ENCODE data around the gene TREM2. TPM values are rescaled to one million over a fixed set of nuclear protein-coding genes. Genes with fewer than 3 reads are reported as not detected.

TREM2 gene
- total and polyA plus RNA-seq, 2 of the 8 experiments (the other 6 are each of a cell fraction or from before 2014, with no cell fraction given) = 0.20 TPM; not detected in 1

- DNase-seq (ENCODE audit: low read depth in 1 of 2, low spot score in 2 of 2) (no peak), FAIRE-seq (no peak)
- Histone ChIP-seq H3K23ac (ENCODE audit: insufficient read length) (no peak overlapping the region), H3K79me1 (ENCODE audit: low read depth, low read length) (no peaks in the 10 kb centered on the region), H3K9me3 (ENCODE audit: insufficient read depth in 2 of 2, low read depth in 1 of 2, low read length in 1 of 2) (no peaks in the 10 kb centered on the region), H3K27me3 (replicated peaks in 1 of 4; ENCODE audit: control insufficient read depth in 3 of 4, extremely low read depth in 1 of 4, insufficient read depth in 3 of 4, low read length in 3 of 4) (no peaks in the 10 kb centered on the region), H3K4ac (replicated peaks; ENCODE audit: insufficient read length, low read depth, low read length) (no peak overlapping the region), H2BK120ac (replicated peaks; ENCODE audit: low read depth, low read length) (no peak overlapping the region), H2AFZ (ENCODE audit: low read length) (no peak overlapping the region), H3K4me3 (ENCODE audit: extremely low read depth in 1 of 4, insufficient read depth in 2 of 4, low read depth in 3 of 4, low read length in 4 of 4) (no peak overlapping the region), H2BK5ac (ENCODE audit: low read depth, low read length) (no peak overlapping the region), H2BK12ac (ENCODE audit: low read depth, low read length) (no peak overlapping the region), H2BK20ac (ENCODE audit: low read length) (no peak overlapping the region), H2AK5ac (ENCODE audit: low read depth, low read length) (no peak overlapping the region), H4K20me1 (replicated peaks in 1 of 2; ENCODE audit: control insufficient read depth in 1 of 2, insufficient read depth in 2 of 2, low read length in 2 of 2) (no peaks in the 10 kb centered on the region), H3K56ac (replicated peaks; ENCODE audit: insufficient read length, low read depth, low read length) (no peak overlapping the region), H3K4me2 (ENCODE audit: insufficient read depth in 1 of 2, low read depth in 2 of 2, low read length in 2 of 2) (no peak overlapping the region), H4K5ac (ENCODE audit: insufficient read length, low read depth, low read length) (no peak overlapping the region), H3K79me2 (ENCODE audit: control insufficient read depth in 1 of 2, insufficient read depth in 2 of 2, low read length in 2 of 2) (no peaks in the 10 kb centered on the region), H3K4me1 (replicated peaks in 1 of 4; ENCODE audit: control insufficient read depth in 3 of 4, insufficient read depth in 4 of 4, low read length in 3 of 4) (no peaks in the 10 kb centered on the region), H3K9ac (replicated peaks in 1 of 4; ENCODE audit: extremely low read depth in 1 of 4, low read depth in 3 of 4, low read length in 3 of 4) (no peak overlapping the region), H4K8ac (ENCODE audit: extremely low read depth, insufficient read depth, low read length) (no peak overlapping the region), H3K36me3 (ENCODE audit: control insufficient read depth in 2 of 4, insufficient read depth in 4 of 4, low read length in 3 of 4) (no peaks in the 10 kb centered on the region; a peak in 1 of 8 replicates), H3K14ac (ENCODE audit: insufficient read length) (no peak overlapping the region), H3K18ac (ENCODE audit: extremely low read depth, low read length) (no peak overlapping the region), H3K23me2 (ENCODE audit: low read depth, low read length) (no peaks in the 10 kb centered on the region; the same call in 1 of the 2 replicates), H3K27ac (ENCODE audit: low read depth, low read length) (no peak overlapping the region), H4K91ac (replicated peaks; ENCODE audit: insufficient read length, low read length) (no peak overlapping the region), H2BK15ac (ENCODE audit: low read length) (no peak overlapping the region)
- CTCF ChIA-PET (ENCODE audit: partially characterized antibody) = no interaction called here
- TF ChIP-seq RBBP5 (IDR thresholded peaks at IDR 0.05; ENCODE audit: borderline replicate concordance, low read depth, low read length) (no peak), TCF12 (IDR thresholded peaks at IDR 0.05; ENCODE audit: low read depth, low read length) (no peak), GTF2F1 (IDR thresholded peaks at IDR 0.05; ENCODE audit: borderline replicate concordance, low read depth, low read length) (no peak), BRCA1 (IDR thresholded peaks at IDR 0.05; ENCODE audit: low read depth, low read length) (no peak), JUN (IDR thresholded peaks at IDR 0.05; ENCODE audit: low read depth, low read length) (no peak), SP4 (IDR thresholded peaks at IDR 0.05; ENCODE audit: low read length) (no peak), KDM4A (IDR thresholded peaks at IDR 0.05; ENCODE audit: low read depth, low read length, severe bottlenecking) (no peak), TAF1 (IDR thresholded peaks at IDR 0.05; ENCODE audit: low read depth, low read length) (no peak), YY1 (IDR thresholded peaks at IDR 0.05; ENCODE audit: low read depth, low read length) (no peak)
- 83% methylated on average over 1 of the region's 1 CpG; no CpG with 5 or more reads in 1 of the 2 experiments for WGBS, 2 experiments (ENCODE audit: extremely low coverage in 1 of 2, insufficient coverage in 1 of 2, insufficient read length in 1 of 2, insufficient replicate concordance in 2 of 2, low coverage in 1 of 2, low lambda C conversion rate in 2 of 2, missing lambda C conversion rate in 1 of 2)
- POLR2A ChIA-PET (ENCODE audit: partially characterized antibody) = no interaction called here
These were observed 40.5 kb downstream of the TREM2 start for GRCh38 chr6:41122373-41122772.
